Measurements from ENCODE around the gene NME5.
A peak's percentile ranks its signal among the peaks of the same experiment; 100 is the strongest.
"Not testable (repeated sequence)": the region's sequence is repeated elsewhere in the genome, so short reads cannot be mapped to it uniquely, and the experiment has no call there.

Gene NME5

GRCh38 chr5:138070026-138070425 lies 69.2 kb downstream of the NME5 start:
- ATAC-seq = not testable (repeated sequence)

- ATAC-seq = peak; percentile 61 to 77
Measured at GRCh38 chr5:138068742-138069600, 70.3 kb downstream of the NME5 start.

- ATAC-seq = no peak
Measured at GRCh38 chr5:138067945-138068344, 71.3 kb downstream of the NME5 start.
